Measurements from ENCODE around the gene MMP28.

DNA sequence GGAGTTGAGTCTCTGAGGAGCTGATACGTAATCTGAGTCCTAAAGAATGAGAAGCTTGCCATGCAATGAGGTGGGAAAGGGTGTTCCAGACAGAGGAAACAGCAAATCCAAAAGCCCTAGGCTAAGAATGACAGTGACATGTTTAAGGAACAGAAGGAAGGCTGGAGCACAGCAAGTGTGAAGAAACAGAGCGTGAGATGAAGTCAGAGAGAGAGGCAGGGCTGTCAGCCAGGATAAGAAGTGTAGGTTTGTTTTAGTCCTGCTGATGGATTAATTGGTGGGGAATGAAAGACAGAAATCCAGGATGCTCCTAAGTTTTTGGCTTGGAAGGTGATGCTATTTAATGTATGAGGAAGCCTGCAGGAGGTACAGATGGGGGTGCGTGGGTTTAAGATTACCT lies 14.5 kb downstream of the MMP28 start:
- TF ChIP-seq, protein P1, sequence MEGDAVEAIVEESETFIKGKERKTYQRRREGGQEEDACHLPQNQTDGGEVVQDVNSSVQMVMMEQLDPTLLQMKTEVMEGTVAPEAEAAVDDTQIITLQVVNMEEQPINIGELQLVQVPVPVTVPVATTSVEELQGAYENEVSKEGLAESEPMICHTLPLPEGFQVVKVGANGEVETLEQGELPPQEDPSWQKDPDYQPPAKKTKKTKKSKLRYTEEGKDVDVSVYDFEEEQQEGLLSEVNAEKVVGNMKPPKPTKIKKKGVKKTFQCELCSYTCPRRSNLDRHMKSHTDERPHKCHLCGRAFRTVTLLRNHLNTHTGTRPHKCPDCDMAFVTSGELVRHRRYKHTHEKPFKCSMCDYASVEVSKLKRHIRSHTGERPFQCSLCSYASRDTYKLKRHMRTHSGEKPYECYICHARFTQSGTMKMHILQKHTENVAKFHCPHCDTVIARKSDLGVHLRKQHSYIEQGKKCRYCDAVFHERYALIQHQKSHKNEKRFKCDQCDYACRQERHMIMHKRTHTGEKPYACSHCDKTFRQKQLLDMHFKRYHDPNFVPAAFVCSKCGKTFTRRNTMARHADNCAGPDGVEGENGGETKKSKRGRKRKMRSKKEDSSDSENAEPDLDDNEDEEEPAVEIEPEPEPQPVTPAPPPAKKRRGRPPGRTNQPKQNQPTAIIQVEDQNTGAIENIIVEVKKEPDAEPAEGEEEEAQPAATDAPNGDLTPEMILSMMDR (IDR thresholded peaks at IDR 0.05; ENCODE audit: low read length): no peak
- TF ChIP-seq EZH2 (optimal IDR thresholded peaks at IDR 0.05; ENCODE audit: low read depth, low read length): no peak
- TF ChIP-seq EZH2phosphoT487 (IDR thresholded peaks at IDR 0.05; ENCODE audit: low read length): no peak
